Spleen (tissue), 11 donors: Measurements from ENCODE around the gene SMPD1. TPM values are rescaled to one million over a fixed set of nuclear protein-coding genes. Genes with fewer than 3 reads are reported as not detected.

ENCODE experiments used
- DNase-seq: peaks from one replicate; pipeline ENCODE4 v3.0.0-alpha.2; 2020
- H3K27ac ChIP-seq, 8 donors: fragments of 200-600 bp; sonication (generic) in 7 of 8; 1 replicate in 4 of 8; 2 replicates in 4 of 8; pipeline versions ENCODE4 v1.5.0 to v1.8.0; 2016 to 2021; ENCODE audit warnings: inconsistent platforms in 4 of 8, mild to moderate bottlenecking in 4 of 8, moderate library complexity in 1 of 8
- H3K27me3 ChIP-seq, 7 donors: fragments of 200-600 bp; sonication (generic) in 6 of 7; replicated peaks in 1 of 7; 1 replicate in 4 of 7; 2 replicates in 3 of 7; pipeline versions ENCODE4 v1.5.0 to v1.8.0; 2016 to 2021; ENCODE audit warnings: inconsistent platforms in 3 of 7, mild to moderate bottlenecking in 1 of 7
- H3K36me3 ChIP-seq, 6 donors: fragments of 200-600 bp; sonication (generic) in 5 of 6; 1 replicate in 4 of 6; 2 replicates in 2 of 6; pipeline versions ENCODE4 v1.5.0 to v1.8.0; 2016 to 2021; ENCODE audit warnings: inconsistent platforms in 2 of 6
- H3K4me1 ChIP-seq, 6 donors: fragments of 200-600 bp; sonication (generic) in 5 of 6; 1 replicate in 3 of 6; 2 replicates in 3 of 6; pipeline versions ENCODE4 v1.5.0 to v1.8.0; 2016 to 2021; ENCODE audit warnings: inconsistent platforms in 3 of 6
- H3K4me3 ChIP-seq, 8 donors: fragments of 200-600 bp; sonication (generic) in 7 of 8; 1 replicate in 4 of 8; 2 replicates in 4 of 8; pipeline versions ENCODE4 v1.5.0 to v1.8.0; 2016 to 2021; ENCODE audit warnings: inconsistent platforms in 4 of 8, mild to moderate bottlenecking in 4 of 8, moderate library complexity in 2 of 8
- H3K9me3 ChIP-seq, 8 donors: fragments of 200-600 bp; sonication (generic) in 7 of 8; 1 replicate in 4 of 8; 2 replicates in 4 of 8; pipeline versions ENCODE4 v1.5.0 to v1.8.0; 2016 to 2021; ENCODE audit warnings: inconsistent platforms in 4 of 8
- POLR2A ChIP-seq, 3 donors: fragments of 450-650 bp; IDR thresholded peaks; one replicate each; pipeline ENCODE4 v1.5.1; 2017; ENCODE audit warnings: antibody characterized with exemption in 3 of 3, mild to moderate bottlenecking in 1 of 3
- POLR2AphosphoS5 ChIP-seq, 3 donors: sonication (generic); formaldehyde crosslinking; IDR thresholded peaks; one replicate each; pipeline ENCODE4 v1.5.1; 2017; ENCODE audit warnings: antibody characterized with exemption in 3 of 3
- WGBS, 5 donors: extraction: QIAGEN DNeasy Blood & Tissue Kit in 3 of 5; methylation state at CpG; one replicate each; pipeline versions ENCODE4 v1.1.5 to v1.1.7; 2013 to 2018; 5-methylcytosine and 5-hydroxymethylcytosine counted together
- intact Hi-C: fragments of 100-400 bp; cut with DNase I; formaldehyde crosslinking; loops from one replicate; pipeline ENCODE4 v1.15.0; 2023; ENCODE audit warnings: low total_unique reads
- polyA plus RNA-seq, 3 donors: library from polyadenylated mRNA; stranded (reverse); fragments of 200-250 nt; gene quantifications; one replicate each; pipeline ENCODE4 v1.2.1, GENCODE V29; 2013
- total RNA-seq, 7 donors: library from RNA; depleted of rRNA in 3 of 7; stranded (reverse); fragments of >200 nt in 3 of 7; fragmentation: NEBNext Ultra II Directional in 4 of 7; extraction: Animal tissue kit (Norgen Biotek cat#: 25700) in 4 of 7; gene quantifications; one replicate each; pipeline versions ENCODE4 v1.1.0 to v1.2.1, GENCODE V29; 2016 to 2021
- TF ChIP-seq, protein P1 (sequence below), 11 experiments: fragments of 200-600 bp in 7 of 11; fragments of 450-650 bp in 4 of 11; sonication (generic) in 4 of 11; IDR thresholded peaks in 8 of 11; conservative IDR thresholded peaks in 3 of 11; 1 replicate in 7 of 11; 2 replicates in 4 of 11; pipeline versions ENCODE4 v1.4.0 to v1.8.0; 2016 to 2021; ENCODE audit warnings: antibody characterized with exemption in 11 of 11, inconsistent platforms in 4 of 11, mild to moderate bottlenecking in 1 of 11
- donor health status: healthy with polysubstance abuse.
- donor health status: DM: no; HTN: no; CAD: no; lungs with moderate emphysema.
- donor health status: DM: no; HTN: no; CAD: no.
- donor health status: Bipolar disorder and iron deficiency.
- donor health status: healthy.
- donor health status: DM: no; HTN: no; CAD: no.
- donor health status: DM: yes; HTN: yes; CAD: no.

SMPD1 gene
- total and polyA plus RNA-seq, 10 donors, result 21.9 to 33.8 (median 27.2) TPM

DNA sequence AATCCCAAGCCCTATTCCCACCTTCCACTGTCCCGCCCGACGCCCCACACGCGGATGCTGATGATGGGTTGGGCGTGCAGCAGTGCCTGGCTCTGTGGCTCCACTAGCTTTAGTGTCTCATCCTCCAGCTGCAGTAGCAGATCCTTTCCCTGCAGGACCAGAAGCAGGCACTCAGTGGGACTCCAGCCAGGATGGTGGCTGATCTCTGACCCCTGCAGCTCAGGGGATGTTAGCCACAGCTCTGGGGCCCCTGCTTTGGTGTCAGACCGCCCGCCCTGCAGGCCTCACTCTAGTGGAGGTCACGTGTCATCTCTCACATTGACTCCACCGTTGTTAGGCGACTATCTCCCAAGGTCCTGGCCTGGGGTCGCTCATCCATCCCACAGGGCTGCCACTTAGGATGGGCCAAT lies 11.8 kb downstream of the SMPD1 start:
- Histone ChIP-seq H3K4me1 (peaks cover 15 to 64% (median 41%) of the 10 kb centered on the region in 6 donors), H3K4me3 (peak overlapping the region in 4 of 8 donors; percentile 15 to 59 (median 24)), H3K9me3 (no peaks in the 10 kb centered on the region), H3K27me3 (no peaks in the 10 kb centered on the region), H3K27ac (peak overlapping the region in 7 of 8 donors; percentile 43 to 87 (median 72)), H3K36me3 (peaks cover 0 to 40% (median 4%) of the 10 kb centered on the region in 6 donors)
- TF ChIP-seq POLR2A (IDR thresholded peaks at IDR 0.05), result no peak
- peak in 1 of 3 donors; percentile 24 for TF ChIP-seq POLR2AphosphoS5 (IDR thresholded peaks at IDR 0.05)
- TF ChIP-seq, protein P1, sequence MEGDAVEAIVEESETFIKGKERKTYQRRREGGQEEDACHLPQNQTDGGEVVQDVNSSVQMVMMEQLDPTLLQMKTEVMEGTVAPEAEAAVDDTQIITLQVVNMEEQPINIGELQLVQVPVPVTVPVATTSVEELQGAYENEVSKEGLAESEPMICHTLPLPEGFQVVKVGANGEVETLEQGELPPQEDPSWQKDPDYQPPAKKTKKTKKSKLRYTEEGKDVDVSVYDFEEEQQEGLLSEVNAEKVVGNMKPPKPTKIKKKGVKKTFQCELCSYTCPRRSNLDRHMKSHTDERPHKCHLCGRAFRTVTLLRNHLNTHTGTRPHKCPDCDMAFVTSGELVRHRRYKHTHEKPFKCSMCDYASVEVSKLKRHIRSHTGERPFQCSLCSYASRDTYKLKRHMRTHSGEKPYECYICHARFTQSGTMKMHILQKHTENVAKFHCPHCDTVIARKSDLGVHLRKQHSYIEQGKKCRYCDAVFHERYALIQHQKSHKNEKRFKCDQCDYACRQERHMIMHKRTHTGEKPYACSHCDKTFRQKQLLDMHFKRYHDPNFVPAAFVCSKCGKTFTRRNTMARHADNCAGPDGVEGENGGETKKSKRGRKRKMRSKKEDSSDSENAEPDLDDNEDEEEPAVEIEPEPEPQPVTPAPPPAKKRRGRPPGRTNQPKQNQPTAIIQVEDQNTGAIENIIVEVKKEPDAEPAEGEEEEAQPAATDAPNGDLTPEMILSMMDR (IDR thresholded peaks at IDR 0.05 in 8 of 11, conservative IDR thresholded peaks at IDR 0.05 in 3 of 11), result no peak
- DNase-seq, result no peak
- intact Hi-C loops, result no loop called here
- WGBS, 5 donors, result 64 to 81% (median 70%) methylated on average over 10 to 12 of the region's 12 CpGs

DNA sequence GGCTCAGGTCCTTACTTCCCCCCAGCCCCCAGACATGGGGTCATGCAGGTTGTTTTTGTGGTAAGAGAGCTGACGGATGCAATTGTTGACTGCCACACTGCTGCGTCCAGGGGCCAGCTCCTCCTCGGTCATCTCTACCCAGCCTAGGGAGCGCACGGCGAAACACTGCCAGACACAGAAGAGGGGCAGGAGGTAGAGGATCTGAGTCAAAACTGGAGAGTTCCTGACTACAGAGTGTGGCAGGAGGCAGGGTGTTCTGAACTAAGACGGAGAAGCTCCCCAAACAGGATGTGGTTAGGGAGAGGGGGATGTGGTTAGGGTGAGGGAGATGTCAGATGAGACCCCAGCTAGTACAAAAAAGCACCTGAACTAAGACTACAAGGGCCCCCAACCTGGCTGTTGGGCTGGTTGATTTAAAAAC lies 12.3 kb downstream of the SMPD1 start:
- H3K27me3 ChIP-seq, result no peaks in the 10 kb centered on the region
- TF ChIP-seq, protein P1 (IDR thresholded peaks at IDR 0.05 in 8 of 11, conservative IDR thresholded peaks at IDR 0.05 in 3 of 11), result no peak
- peak in 2 of 3 donors; percentile 47 to 86 for TF ChIP-seq POLR2AphosphoS5 (IDR thresholded peaks at IDR 0.05)
- peak overlapping the region; percentile 31 to 87 (median 72) for H3K27ac ChIP-seq
- 29 to 38% (median 33%) methylated on average over 7 of the region's 7 CpGs for WGBS, 5 donors
- no peaks in the 10 kb centered on the region for H3K9me3 ChIP-seq
- peak overlapping the region in 4 of 8 donors; percentile 15 to 59 (median 24) for H3K4me3 ChIP-seq
- H3K4me1 ChIP-seq, result peaks cover 15 to 64% (median 41%) of the 10 kb centered on the region in 6 donors
- no peak for DNase-seq
- peaks cover 0 to 38% (median 4%) of the 10 kb centered on the region in 6 donors for H3K36me3 ChIP-seq
- intact Hi-C loops, result no loop called here

DNA sequence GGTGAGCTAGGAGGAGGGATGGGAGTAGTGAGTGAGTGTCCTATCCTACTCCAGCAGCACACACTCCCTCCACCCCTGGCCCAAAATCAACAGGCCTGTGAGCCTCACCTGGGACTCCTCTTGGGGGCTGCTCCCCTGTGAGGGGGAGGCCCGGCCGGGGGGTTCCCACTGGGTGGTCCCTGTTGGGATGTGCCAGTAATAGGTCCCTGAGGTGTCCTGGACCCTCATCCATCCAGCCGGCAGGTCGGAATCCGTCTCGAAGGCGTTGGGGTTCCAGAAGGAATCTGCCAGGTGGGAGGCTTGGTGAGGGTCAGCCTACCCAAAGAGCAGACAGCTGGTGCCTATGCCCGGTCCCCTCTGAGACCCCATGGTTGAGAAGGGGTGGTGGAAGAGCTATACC lies 13.3 kb downstream of the SMPD1 start:
- Histone ChIP-seq H3K36me3 (peaks cover 0 to 35% (median 4%) of the 10 kb centered on the region in 6 donors), H3K4me1 (peaks cover 15 to 60% (median 41%) of the 10 kb centered on the region in 6 donors), H3K9me3 (no peaks in the 10 kb centered on the region), H3K27ac (peak overlapping the region; percentile 31 to 87 (median 72)), H3K27me3 (no peaks in the 10 kb centered on the region), H3K4me3 (no peak overlapping the region)
- peak; percentile 82 for DNase-seq
- TF ChIP-seq, protein P1 (IDR thresholded peaks at IDR 0.05 in 8 of 11, conservative IDR thresholded peaks at IDR 0.05 in 3 of 11), result no peak
- TF ChIP-seq POLR2AphosphoS5 (IDR thresholded peaks at IDR 0.05) (no peak), POLR2A (IDR thresholded peaks at IDR 0.05) (no peak)
- WGBS, 5 donors, result 90 to 100% (median 91%) methylated on average over 6 to 8 of the region's 8 CpGs
- intact Hi-C loops, result no loop called here

DNA sequence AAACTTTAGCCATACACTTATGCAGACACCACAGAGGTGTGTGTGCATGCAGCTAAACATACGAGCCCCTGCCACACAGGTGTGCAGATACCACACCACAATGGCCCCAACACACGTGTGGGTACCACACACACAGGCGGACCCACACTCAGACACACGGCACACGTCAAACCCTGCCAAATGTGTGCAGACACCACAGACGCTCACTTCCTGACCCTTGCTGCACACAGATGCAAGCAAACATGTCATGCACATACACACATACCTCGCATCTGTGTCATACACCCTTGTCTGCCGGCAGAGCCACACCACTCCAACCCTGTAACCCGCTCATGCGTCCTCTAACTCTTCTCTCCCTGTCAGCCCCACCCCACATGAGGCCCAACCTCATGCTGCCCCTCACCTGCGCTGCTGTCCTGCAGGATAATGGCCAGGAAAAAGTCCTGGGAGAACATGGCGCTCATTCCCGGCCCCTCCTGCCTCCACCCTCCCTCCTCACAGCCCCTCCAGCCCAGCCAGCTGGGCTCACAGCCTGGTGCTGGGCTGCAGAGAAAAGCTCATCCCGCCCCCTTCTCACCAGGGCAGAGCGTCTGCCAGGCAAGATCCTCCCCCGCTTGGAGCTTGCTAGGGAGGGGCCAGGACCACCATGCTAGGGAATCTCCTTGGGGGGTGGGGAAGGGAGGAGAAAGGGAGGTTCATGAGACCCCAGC lies 14.2 kb downstream of the SMPD1 start:
- DNase-seq, result no peak

More for the DNA sequence above, 14.2 kb downstream of the SMPD1 start:
- Histone ChIP-seq H3K4me3 (no peak overlapping the region), H3K9me3 (no peaks in the 10 kb centered on the region), H3K4me1 (peaks cover 15 to 60% (median 41%) of the 10 kb centered on the region in 6 donors), H3K27me3 (no peaks in the 10 kb centered on the region), H3K36me3 (peaks cover 0 to 44% (median 9%) of the 10 kb centered on the region in 6 donors), H3K27ac (peak overlapping the region in 4 of 8 donors; percentile 72 to 87 (median 77))
- intact Hi-C loops, result no loop called here
- no peak for TF ChIP-seq POLR2AphosphoS5 (IDR thresholded peaks at IDR 0.05)
- WGBS, 5 donors, result 74 to 86% (median 78%) methylated on average over 15 to 16 of the region's 16 CpGs
